Glutamatergic neuron (in vitro differentiated cells): ENCODE results near the gene CHD2. TPM values are rescaled to one million over a fixed set of nuclear protein-coding genes. Genes with fewer than 3 reads are reported as not detected.

Experiments used
- DNase-seq: peaks from one replicate; pipeline ENCODE4 v3.0.0; 2022
- H3K27ac Mint-ChIP-seq: one replicate; pipeline ENCODE4 v1.8.0; 2020; ENCODE audit warnings: mild to moderate bottlenecking, mixed read lengths, inconsistent platforms; ENCODE audit not compliant: unreplicated experiment
- H3K27me3 Mint-ChIP-seq: one replicate; pipeline ENCODE4 v1.8.0; 2020; ENCODE audit warnings: mild to moderate bottlenecking, moderate library complexity, mixed read lengths, inconsistent platforms; ENCODE audit not compliant: unreplicated experiment
- H3K36me3 Mint-ChIP-seq: one replicate; pipeline ENCODE4 v1.8.0; 2020; ENCODE audit warnings: mild to moderate bottlenecking, mixed read lengths, inconsistent platforms; ENCODE audit not compliant: unreplicated experiment
- H3K4me1 Mint-ChIP-seq: one replicate; pipeline ENCODE4 v1.8.0; 2020; ENCODE audit warnings: mild to moderate bottlenecking, low read depth, mixed read lengths, inconsistent platforms; ENCODE audit not compliant: unreplicated experiment
- H3K4me3 Mint-ChIP-seq: one replicate; pipeline ENCODE4 v1.8.0; 2020; ENCODE audit warnings: mild to moderate bottlenecking, mixed read lengths, inconsistent platforms; ENCODE audit not compliant: unreplicated experiment
- H3K9me3 Mint-ChIP-seq: one replicate; pipeline ENCODE4 v1.8.0; 2020; ENCODE audit warnings: mild to moderate bottlenecking, moderate library complexity, mixed read lengths, inconsistent platforms; ENCODE audit not compliant: unreplicated experiment
- CTCF ChIP-seq: fragments of 200-600 bp; sonication (generic); IDR thresholded peaks from one replicate; pipeline ENCODE4 v1.5.0; 2021; ENCODE audit not compliant: partially characterized antibody, unreplicated experiment
- total RNA-seq: library from RNA; stranded (reverse); fragmentation: NEBNext Ultra II Directional; extraction: Animal tissue kit (Norgen Biotek cat#: 25700); gene quantifications from one replicate; pipeline ENCODE4 v1.2.1, GENCODE V29; 2021; ENCODE audit not compliant: unreplicated experiment

The CHD2 gene
- total RNA-seq, 1 donor from 2014 or later: 201 TPM

GRCh38 chr15:92901072-92901761 lies 1.1 kb downstream of the CHD2 start:
- DNase-seq: no peak
- Mint-ChIP-seq H3K36me3 (peaks cover 8% of the 10 kb centered on the region), H3K27ac (peak overlapping the region; percentile 98), H3K27me3 (peaks cover 26% of the 10 kb centered on the region), H3K4me1 (peaks cover 24% of the 10 kb centered on the region), H3K9me3 (peaks cover 28% of the 10 kb centered on the region), H3K4me3 (peak overlapping the region; percentile 98)
- TF ChIP-seq CTCF: no peak

- TF ChIP-seq CTCF: no peak
- Mint-ChIP-seq H3K4me1 (peaks cover 29% of the 10 kb centered on the region), H3K27me3 (peaks cover 26% of the 10 kb centered on the region), H3K36me3 (peaks cover 8% of the 10 kb centered on the region), H3K4me3 (peak overlapping the region; percentile 98), H3K9me3 (peaks cover 28% of the 10 kb centered on the region), H3K27ac (peak overlapping the region; percentile 98)
- DNase-seq: no peak
These were observed 1.9 kb downstream of the CHD2 start for GRCh38 chr15:92901995-92902394.

GRCh38 chr15:92902737-92903593 lies 2.8 kb downstream of the CHD2 start:
- peaks cover 28% of the 10 kb centered on the region for H3K9me3 Mint-ChIP-seq
- no peak for TF ChIP-seq CTCF
- H3K27me3 Mint-ChIP-seq: peaks cover 26% of the 10 kb centered on the region
- peaks cover 8% of the 10 kb centered on the region for H3K36me3 Mint-ChIP-seq
- H3K4me1 Mint-ChIP-seq: peaks cover 36% of the 10 kb centered on the region
- peak overlapping the region; percentile 98 for H3K4me3 Mint-ChIP-seq
- DNase-seq: no peak
- H3K27ac Mint-ChIP-seq: peak overlapping the region; percentile 100

GRCh38 chr15:92903631-92903965 lies 3.5 kb downstream of the CHD2 start:
- Mint-ChIP-seq H3K36me3 (peaks cover 8% of the 10 kb centered on the region), H3K4me1 (peaks cover 41% of the 10 kb centered on the region)

More at GRCh38 chr15:92903631-92903965, 3.5 kb downstream of the CHD2 start:
- H3K27ac Mint-ChIP-seq: peak overlapping the region; percentile 100
- peaks cover 25% of the 10 kb centered on the region for H3K9me3 Mint-ChIP-seq
- peaks cover 26% of the 10 kb centered on the region for H3K27me3 Mint-ChIP-seq
- no peak for TF ChIP-seq CTCF
- no peak for DNase-seq
- H3K4me3 Mint-ChIP-seq: peak overlapping the region; percentile 98
